AG04449 (cell line): Measurements from ENCODE around the gene USP6.
"Not testable (repeated sequence)": the region's sequence is repeated elsewhere in the genome, so short reads cannot be mapped to it uniquely, and the experiment has no call there.

ENCODE experiments used
- CTCF ChIA-PET: fragments of 350-600 bp; formaldehyde crosslinking; extraction: SDS; loops from one replicate; lab custom pipeline; 2021; ENCODE audit warnings: antibody characterized with exemption; lab: Yijun Ruan, JAX
- POLR2A ChIA-PET: fragments of 400-600, 350-600 bp; formaldehyde crosslinking; extraction: SDS; loops from one replicate; lab custom pipeline; 2020; ENCODE audit warnings: antibody characterized with exemption, inconsistent platforms; lab: Yijun Ruan, JAX
- DNase-seq: peaks from one replicate; pipeline ENCODE4 v3.0.0-alpha.2; 2010; ENCODE audit warnings: low read depth, low spot score
- H3K4me3 ChIP-seq: 2 replicates; pipeline ENCODE4 v1.5.1; 2011; ENCODE audit warnings: low read depth, mild to moderate bottlenecking, control low read depth, low read length
- TF ChIP-seq, protein P1 (sequence below): IDR thresholded peaks from one replicate; pipeline ENCODE4 v1.5.1; 2011; ENCODE audit warnings: mild to moderate bottlenecking, moderate library complexity, low read length, control low read depth, inconsistent platforms; ENCODE audit not compliant: insufficient read depth; ENCODE audit errors: missing control alignments

USP6 gene

DNA sequence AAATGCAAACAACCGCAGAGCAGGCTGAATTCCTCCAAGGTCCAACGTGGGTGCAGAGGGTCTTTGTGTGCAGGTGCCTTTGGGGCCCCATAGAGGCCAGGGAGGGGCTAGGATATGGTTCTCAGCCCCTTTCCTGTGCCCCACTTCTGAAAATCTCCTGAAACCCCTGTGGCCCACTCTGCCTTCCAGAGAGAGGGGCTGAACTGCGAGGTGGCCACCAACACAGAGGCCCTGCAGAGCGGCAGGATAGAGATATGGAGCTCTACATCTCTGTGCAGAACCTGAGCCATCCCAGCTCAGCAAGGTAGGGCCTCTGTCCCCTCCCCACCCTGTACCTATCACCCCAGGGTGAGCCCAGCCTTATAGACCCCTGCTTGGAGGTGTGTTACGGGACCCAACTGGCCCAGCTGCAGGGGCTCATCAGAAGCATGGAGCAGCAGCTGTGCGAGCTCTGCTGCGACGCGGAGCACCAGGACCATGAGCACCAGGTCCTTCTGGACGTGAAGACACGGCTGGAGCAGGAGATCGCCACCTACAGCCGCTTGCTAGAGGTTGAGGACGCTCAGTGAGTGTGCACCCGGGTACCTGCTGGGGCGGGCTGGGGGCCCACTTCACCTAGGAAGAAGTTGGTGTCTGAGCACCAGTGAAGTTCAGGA is 5.5 kb downstream of the USP6 start:
- DNase-seq, result no peak
- ChIA-PET POLR2A (interaction anchor here (0.7 kb wide), 1 partner anchor 443 kb away, joined by 3 read pairs; no protein-coding TSS in a partner anchor), CTCF (no interaction called here)
- H3K4me3 ChIP-seq, result no peak overlapping the region
- TF ChIP-seq, protein P1, sequence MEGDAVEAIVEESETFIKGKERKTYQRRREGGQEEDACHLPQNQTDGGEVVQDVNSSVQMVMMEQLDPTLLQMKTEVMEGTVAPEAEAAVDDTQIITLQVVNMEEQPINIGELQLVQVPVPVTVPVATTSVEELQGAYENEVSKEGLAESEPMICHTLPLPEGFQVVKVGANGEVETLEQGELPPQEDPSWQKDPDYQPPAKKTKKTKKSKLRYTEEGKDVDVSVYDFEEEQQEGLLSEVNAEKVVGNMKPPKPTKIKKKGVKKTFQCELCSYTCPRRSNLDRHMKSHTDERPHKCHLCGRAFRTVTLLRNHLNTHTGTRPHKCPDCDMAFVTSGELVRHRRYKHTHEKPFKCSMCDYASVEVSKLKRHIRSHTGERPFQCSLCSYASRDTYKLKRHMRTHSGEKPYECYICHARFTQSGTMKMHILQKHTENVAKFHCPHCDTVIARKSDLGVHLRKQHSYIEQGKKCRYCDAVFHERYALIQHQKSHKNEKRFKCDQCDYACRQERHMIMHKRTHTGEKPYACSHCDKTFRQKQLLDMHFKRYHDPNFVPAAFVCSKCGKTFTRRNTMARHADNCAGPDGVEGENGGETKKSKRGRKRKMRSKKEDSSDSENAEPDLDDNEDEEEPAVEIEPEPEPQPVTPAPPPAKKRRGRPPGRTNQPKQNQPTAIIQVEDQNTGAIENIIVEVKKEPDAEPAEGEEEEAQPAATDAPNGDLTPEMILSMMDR, result no peak

DNA sequence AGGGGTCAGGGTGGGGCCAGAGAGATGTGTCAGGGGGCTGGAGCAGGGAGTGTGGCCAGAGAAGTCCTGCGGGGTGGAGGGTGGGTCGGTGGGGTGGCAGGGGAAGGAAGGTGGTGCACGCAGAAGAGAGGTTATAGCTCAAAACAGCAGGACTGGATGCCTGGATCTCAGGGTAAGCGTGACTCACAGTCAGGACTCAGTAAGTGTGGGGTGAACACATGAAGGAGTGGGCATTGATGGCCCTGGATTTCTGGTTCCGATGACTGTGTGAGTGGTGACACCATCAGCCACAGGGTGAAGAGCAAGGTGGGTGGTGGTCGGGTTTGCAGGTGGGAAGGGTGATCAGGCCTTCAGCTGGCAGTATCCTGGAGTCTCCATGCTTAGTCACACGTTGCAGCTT is 6.2 kb downstream of the USP6 start:
- not testable (repeated sequence) for DNase-seq
- ChIA-PET CTCF (interaction anchor here (0.8 kb wide), 1 partner anchor 317 kb away, joined by 3 read pairs; the partner anchor contains the start of gene C1QBP), POLR2A (interaction anchor here (0.7 kb wide), 2 partner anchors 8 to 442 kb away, joined by 3 to 4 read pairs; no protein-coding TSS in a partner anchor)
- H3K4me3 ChIP-seq, result peak overlapping the region; percentile 52; the same call in 1 of the 2 replicates

DNA sequence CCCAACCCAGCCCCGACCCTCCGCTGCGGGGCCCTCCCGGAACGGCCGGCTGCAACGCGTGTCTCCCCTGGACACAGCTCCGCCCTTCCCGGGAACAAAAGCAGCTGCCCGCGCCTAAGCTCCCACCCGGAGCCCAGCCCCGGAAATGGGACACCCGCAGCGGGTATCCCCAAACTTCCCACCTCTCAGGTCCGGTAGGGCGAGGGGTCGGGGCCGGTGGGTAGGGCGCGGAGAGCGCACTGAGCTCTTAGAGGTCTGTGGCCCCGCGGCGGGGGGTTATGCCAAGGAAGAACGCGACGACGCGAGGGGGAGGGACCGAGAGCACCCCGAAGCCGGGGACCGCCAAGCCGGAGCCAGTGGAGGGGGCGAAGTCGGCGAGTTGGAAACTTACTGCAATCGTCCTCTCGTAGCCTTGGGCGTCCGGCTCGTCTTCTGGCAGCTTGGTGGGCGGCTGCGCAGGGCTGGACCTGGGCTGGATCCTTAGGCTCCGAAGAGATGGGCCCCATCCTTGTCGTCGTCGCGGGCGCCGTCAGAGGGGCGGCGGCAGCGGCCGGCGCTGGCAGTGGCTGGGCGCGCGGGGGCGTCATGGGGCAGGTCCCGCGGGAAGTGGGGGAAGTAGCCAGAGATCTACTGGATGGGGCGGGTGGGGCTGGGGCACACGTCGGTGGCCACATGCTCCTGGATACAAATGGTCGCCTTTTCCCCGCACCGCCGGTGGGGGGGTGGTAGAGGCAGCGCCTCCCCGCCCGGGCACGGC is 6.9 kb downstream of the USP6 start:
- no peak for DNase-seq
- peak overlapping the region; percentile 52 for H3K4me3 ChIP-seq
- ChIA-PET CTCF (interaction anchor here (0.8 kb wide), 1 partner anchor 316 kb away, joined by 3 read pairs; the partner anchor contains the start of gene C1QBP), POLR2A (interaction anchor here (0.7 kb wide), 1 partner anchor 9 kb away, joined by 4 read pairs; no protein-coding TSS in a partner anchor)
- TF ChIP-seq, protein P1, result no peak

DNA sequence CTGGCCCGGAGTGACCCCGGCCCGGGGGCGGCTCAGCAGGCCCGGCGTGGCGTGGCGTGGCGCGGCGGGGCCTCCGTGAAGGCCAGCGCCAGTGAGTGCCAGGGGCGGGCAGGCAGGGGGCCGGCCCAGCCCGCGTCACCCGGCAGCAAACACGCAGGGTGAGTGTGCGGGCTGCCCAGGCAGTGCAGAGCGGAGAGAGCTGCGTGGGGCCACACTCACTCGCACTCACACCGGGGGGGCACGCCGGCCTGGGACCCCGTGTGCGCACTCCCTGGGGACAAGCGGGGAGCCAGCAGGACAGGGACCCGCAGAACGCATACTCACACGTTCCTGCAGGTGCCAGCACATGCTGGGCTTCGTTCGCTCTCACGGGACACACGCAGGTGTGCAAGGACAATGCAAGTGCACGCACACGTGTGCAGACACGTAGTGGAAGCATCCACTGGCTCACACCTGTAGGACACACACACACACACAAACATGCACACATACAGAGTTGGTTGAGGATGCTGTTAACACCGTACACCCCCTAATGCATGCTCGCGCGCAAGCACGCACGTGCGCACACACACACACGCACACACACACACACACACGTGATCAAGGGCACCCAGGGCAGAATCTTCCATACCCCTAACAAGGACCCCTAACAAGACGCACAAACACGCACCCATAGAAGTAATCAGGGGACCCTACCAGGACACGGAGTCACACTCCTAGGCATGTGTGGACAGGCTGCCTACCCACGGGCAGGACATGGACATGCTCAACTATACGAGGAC is 7.7 kb downstream of the USP6 start:
- no peak for DNase-seq
- CTCF ChIA-PET, result no interaction called here
- TF ChIP-seq, protein P1, result no peak
- no peak overlapping the region for H3K4me3 ChIP-seq
- POLR2A ChIA-PET, result no interaction called here

DNA sequence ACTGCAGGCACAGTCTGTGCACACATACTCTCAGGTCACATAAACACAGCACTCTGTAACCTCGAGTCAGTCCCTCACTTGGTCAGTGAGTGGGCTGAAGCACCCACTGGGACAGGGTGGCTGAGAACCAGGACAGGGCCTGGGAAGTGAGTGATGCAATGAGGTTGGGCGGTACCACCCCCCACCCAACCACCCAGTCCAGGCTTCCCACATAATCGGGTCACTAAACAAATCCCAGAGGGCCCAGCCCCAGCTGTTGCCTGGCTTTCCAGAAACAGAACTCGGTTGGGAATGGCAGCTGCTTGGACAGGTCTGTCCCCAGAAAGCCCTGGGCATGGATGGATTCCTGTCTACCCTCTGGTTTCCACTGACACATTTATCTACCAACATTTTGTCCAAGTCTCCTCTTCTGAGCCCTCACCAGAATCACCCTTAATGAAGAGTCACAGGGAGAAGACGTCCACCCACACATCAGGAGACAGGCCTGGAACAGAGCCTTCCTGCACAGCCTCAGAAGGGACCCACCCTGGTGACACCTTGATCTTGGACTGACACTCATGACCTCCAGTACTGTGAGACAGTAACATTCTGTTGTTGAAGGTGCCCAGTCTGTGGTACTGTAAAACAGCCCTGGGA is 8.4 kb downstream of the USP6 start:
- DNase-seq, POLR2A ChIA-PET, H3K4me3 ChIP-seq, CTCF ChIA-PET: not testable (repeated sequence)

DNA sequence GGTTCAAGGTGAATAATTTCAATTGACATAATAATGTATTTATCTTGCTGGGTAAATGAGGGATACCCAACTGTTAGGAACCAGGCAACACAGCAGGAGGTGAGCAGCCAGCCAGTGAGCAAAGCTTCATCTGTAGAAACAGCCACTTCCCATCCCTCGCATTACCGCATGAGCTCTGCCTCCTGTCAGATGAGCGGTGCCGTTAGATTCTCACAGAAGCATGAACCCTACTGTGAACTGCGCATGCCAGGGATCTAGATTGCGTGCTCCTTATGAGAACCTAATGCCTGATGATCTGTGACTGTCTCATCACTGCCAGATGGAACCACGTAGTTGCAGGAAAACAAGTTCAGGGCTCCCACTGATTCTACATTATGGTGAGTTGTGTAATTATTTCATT is 9.1 kb downstream of the USP6 start:
- CTCF ChIA-PET, H3K4me3 ChIP-seq, DNase-seq, POLR2A ChIA-PET: not testable (repeated sequence)

DNA sequence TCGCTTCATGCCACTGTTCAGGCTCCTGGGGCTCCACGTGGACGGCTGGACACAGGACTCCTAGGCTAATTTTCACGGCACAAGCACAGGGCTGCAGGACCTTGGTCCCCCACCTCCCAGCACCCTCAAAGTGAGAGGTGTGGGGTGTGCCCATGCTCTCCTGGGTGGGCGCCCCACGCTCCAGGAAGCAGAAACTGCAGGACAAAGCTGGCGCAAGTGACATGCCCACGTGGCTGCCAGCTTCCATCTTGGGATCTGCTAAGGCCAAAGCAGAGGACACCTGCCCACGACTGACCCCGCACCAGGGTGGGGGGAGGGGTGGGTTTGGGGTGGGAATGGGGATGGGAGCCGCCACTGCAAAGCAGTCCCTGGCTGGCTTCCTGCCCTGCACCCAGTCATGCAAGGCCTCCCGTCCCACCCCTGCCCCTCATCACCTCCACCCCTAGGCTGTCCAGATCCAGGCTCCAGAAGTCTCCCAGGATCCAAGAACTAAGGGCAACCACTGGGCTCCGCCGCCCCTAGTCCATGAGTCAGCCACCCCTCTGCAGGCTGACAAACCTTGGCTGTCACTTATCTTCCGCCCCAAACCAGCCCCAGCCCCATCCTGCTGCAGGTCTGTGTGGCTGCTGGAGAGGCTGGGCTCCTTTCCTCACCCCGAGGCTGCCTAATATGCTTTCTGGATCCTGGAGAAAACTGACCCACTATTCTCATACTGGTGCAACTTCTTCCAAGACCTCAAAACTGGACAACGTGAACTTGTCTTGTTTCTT is 11.1 kb downstream of the USP6 start:
- TF ChIP-seq, protein P1, result no peak
- ChIA-PET POLR2A (no interaction called here), CTCF (no interaction called here)
- no peak for DNase-seq
- no peak overlapping the region for H3K4me3 ChIP-seq
